Progenitor cell of endocrine pancreas (in vitro differentiated cells): ENCODE data around the gene PRDM11. TPM values are rescaled to one million over a fixed set of nuclear protein-coding genes. Genes with fewer than 3 reads are reported as not detected.

Experiments used
- DNase-seq: peaks from one replicate; pipeline ENCODE4 v3.0.0; 2021; ENCODE audit warnings: low spot score; ENCODE audit not compliant: unreplicated experiment
- H3K27ac Mint-ChIP-seq: 2 replicates; pipeline ENCODE4 v1.8.0; 2021; ENCODE audit warnings: mild to moderate bottlenecking, moderate library complexity, mixed read lengths
- H3K27me3 Mint-ChIP-seq: 2 replicates; pipeline ENCODE4 v1.8.0; 2021; ENCODE audit warnings: mixed read lengths
- H3K36me3 Mint-ChIP-seq: 2 replicates; pipeline ENCODE4 v1.8.0; 2022; ENCODE audit warnings: mixed read lengths; ENCODE audit not compliant: insufficient read depth
- H3K4me1 Mint-ChIP-seq: 2 replicates; pipeline ENCODE4 v1.8.0; 2021; ENCODE audit warnings: low read depth, mixed read lengths
- H3K4me3 Mint-ChIP-seq: 2 replicates; pipeline ENCODE4 v1.8.0; 2021; ENCODE audit warnings: low read depth, mild to moderate bottlenecking, moderate library complexity, mixed read lengths
- H3K9me3 Mint-ChIP-seq: 2 replicates; pipeline ENCODE4 v1.8.0; 2021; ENCODE audit warnings: low read depth, mixed read lengths
- total RNA-seq: library from RNA; stranded (reverse); gene quantifications from 2 replicates; pipeline ENCODE4 v1.2.1, GENCODE V29; 2021
- TF ChIP-seq, protein P1 (sequence below): fragments of 200-600 bp; sonication (generic); IDR thresholded peaks from one replicate; pipeline ENCODE4 v1.5.0; 2021; ENCODE audit warnings: antibody characterized with exemption, mild to moderate bottlenecking; ENCODE audit not compliant: unreplicated experiment

The PRDM11 gene
- total RNA-seq, 1 donor from 2014 or later: 27.1 TPM

GRCh38 chr11:45279645-45280044, 133.2 kb downstream of the PRDM11 start:
- no peak overlapping the region for H3K4me3 Mint-ChIP-seq
- no peak overlapping the region for H3K27ac Mint-ChIP-seq
- peaks cover 6% of the 10 kb centered on the region for H3K9me3 Mint-ChIP-seq
- TF ChIP-seq, protein P1, sequence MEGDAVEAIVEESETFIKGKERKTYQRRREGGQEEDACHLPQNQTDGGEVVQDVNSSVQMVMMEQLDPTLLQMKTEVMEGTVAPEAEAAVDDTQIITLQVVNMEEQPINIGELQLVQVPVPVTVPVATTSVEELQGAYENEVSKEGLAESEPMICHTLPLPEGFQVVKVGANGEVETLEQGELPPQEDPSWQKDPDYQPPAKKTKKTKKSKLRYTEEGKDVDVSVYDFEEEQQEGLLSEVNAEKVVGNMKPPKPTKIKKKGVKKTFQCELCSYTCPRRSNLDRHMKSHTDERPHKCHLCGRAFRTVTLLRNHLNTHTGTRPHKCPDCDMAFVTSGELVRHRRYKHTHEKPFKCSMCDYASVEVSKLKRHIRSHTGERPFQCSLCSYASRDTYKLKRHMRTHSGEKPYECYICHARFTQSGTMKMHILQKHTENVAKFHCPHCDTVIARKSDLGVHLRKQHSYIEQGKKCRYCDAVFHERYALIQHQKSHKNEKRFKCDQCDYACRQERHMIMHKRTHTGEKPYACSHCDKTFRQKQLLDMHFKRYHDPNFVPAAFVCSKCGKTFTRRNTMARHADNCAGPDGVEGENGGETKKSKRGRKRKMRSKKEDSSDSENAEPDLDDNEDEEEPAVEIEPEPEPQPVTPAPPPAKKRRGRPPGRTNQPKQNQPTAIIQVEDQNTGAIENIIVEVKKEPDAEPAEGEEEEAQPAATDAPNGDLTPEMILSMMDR: no peak
- H3K27me3 Mint-ChIP-seq: peaks cover 11% of the 10 kb centered on the region
- H3K4me1 Mint-ChIP-seq: peaks cover 9% of the 10 kb centered on the region
- no peak for DNase-seq
- peaks cover 2% of the 10 kb centered on the region for H3K36me3 Mint-ChIP-seq

GRCh38 chr11:45280449-45280848, 134.0 kb downstream of the PRDM11 start:
- peaks cover 2% of the 10 kb centered on the region for H3K36me3 Mint-ChIP-seq
- H3K4me3 Mint-ChIP-seq: no peak overlapping the region
- no peak for DNase-seq
- H3K27ac Mint-ChIP-seq: no peak overlapping the region
- H3K9me3 Mint-ChIP-seq: peaks cover 6% of the 10 kb centered on the region
- TF ChIP-seq, protein P1: no peak
- peaks cover 12% of the 10 kb centered on the region for H3K4me1 Mint-ChIP-seq
- H3K27me3 Mint-ChIP-seq: peaks cover 14% of the 10 kb centered on the region

DNA sequence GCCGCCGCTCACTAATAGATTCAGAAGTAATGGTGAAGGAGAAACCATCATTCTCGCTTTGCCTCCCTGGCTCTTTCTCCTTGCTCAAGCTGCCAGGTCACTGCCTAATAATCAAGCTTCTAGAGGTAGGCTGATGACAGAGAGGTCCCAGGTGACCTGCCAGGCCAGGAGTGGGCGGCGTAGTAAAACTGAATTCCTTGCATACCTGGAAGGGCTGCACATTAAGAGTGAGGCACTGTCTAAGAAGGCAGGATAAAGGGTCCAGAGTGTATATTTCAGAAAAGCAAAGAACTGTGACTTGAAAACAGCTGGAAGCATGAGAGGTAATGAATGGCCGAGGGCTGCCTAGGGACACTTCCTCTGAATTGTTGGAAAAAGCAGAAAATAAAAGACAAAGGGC, 135.6 kb downstream of the PRDM11 start:
- TF ChIP-seq, protein P1: no peak
- Mint-ChIP-seq H3K4me3 (no peak overlapping the region), H3K27ac (peak overlapping the region; percentile 65), H3K4me1 (peaks cover 17% of the 10 kb centered on the region), H3K27me3 (peaks cover 19% of the 10 kb centered on the region), H3K9me3 (peaks cover 6% of the 10 kb centered on the region), H3K36me3 (peaks cover 2% of the 10 kb centered on the region)
- DNase-seq: no peak

Other genes starting within 250 kb of the PRDM11 start
- 71.8 and 82.8 TPM in 2 replicates for gene TP53I11, start 195.8 kb upstream of the PRDM11 start, total RNA-seq
- 22.9 and 24.5 TPM in 2 replicates for gene SYT13, start 139.7 kb downstream of the PRDM11 start, total RNA-seq